Stimulated activated CD4-positive, alpha-beta T cell treated with anti-CD3 and anti-CD28 coated beads, Interleukin-4, amount 100 ng/mL, for 24 hours (primary cell): ENCODE results near the gene MYBPH.

Experiments used
- DNase-seq: peaks from one replicate; pipeline ENCODE4 v3.0.0-alpha.2; 2020

MYBPH gene

DNA sequence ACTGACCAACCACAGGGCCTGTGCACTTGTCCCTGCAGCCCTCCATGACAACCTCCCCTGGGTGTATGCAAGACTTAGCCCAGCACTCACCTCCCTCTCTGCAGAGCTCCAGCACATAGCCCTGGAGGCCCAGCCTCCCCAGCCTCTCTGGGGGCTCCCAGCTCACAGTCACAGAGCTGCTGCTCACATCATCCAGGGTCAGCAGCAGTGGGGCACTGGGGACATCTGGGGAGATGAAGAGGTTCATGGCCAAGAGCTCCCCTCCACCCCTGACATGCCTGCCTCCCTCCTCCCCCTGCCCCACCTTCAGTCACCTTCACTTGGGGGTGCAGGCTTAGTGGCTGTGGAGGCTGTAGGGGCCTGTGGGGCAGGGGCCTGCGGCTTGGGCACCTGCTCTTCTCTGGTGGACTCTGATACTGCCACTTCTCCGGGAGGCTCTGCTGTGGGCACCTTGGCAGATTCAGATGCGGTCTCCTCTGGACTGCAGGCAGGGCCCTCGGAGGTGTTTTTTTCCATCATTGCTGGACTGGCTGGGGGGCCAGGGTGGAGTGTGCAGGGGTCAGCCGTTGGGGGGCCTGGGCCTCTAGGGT lies at the start of gene MYBPH:
Gene MYBPH, minus strand, starts transcription at position 590 of the 590 bp plus-strand sequence. Its CDS starts 71 bp downstream, at position 519.
- no peak for DNase-seq

DNA sequence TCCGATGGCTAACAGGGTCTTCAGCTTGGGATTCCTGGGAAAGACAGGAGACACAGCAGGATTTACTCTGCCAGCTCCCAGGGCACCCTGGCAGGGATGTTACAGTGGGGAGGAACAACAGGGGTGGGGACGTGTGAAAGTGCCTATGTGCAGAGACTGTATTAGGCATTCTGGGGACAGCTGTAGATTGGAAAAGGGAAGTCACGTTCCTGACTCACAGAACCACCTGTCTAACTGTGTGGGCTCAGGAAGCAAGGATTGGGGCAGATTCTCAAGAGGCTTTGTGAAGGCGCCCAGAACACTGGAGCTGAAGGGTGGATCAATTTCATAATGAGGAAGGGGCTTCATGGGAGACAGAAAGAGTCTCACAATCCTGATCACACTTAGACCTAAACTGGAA lies 49.4 kb upstream of the MYBPH start:
- DNase-seq, result no peak

GRCh38 chr1:203223012-203223775 lies 47.6 kb upstream of the MYBPH start:
- DNase-seq, result no peak

DNA sequence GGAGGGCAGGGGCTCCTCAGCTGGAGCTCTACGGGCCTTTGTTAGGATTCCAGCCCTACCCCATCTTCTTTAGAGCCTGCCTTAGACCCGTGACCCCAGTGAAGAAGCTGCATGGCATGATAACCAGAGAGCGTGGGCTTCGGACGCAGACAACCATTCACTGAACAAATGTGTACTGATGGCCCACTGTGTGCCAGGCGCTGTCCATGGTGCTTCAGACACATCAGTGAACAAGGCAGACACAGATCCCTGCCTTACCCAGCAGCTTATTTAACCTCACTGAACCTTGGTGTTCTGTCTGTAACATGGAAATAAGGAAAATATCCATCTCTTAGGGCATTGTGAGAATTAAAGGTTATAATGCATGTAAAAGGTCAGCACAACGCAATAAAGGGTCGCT lies 44.3 kb upstream of the MYBPH start:
- DNase-seq, result no peak

DNA sequence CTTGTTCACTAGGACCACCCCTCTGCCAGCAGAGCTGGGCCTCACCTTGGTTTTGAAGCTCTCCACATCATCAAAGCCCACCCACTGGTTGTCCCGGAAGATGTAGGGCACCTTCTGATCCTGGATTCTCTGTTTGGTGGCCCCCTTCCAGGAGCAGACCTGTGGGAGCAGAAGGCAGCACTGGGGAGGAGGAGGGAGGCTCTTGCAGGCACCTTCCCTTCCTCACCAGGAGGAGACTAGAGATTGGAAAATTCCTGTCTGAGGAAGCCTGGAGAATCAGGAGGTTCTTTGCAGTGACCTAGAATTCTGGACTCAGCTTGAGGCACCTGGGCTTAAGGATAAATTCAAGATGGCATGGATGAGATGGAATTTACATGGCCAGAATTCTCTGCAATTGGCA lies 43.5 kb upstream of the MYBPH start:
- no peak for DNase-seq

- DNase-seq, result no peak
These were observed 42.0 kb upstream of the MYBPH start for GRCh38 chr1:203217668-203218067.

DNA sequence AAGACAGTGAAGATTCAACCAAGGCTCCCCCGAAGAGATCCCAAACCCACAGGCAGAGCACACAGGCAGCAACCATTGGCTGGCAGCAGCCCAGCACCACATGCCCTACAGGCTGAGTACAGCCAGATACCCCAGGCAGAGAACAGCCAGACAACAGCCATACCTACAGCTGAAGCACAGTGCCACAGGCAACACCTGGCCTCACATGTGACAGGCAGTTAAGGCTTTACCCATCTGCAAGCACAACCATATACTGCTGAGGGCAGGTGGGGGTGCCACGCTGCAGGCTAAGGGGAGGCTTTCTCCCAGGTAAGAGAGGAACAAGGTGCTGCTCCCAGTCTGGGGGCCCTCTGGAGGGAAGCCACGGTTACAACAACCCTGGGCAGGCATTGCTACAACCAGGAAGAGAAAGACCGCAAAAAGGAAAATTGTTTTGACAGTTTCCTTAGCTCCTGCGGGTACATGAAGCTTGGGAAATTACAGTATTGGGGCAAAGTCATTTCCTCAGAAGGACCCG lies 41.6 kb upstream of the MYBPH start:
- no peak for DNase-seq

DNA sequence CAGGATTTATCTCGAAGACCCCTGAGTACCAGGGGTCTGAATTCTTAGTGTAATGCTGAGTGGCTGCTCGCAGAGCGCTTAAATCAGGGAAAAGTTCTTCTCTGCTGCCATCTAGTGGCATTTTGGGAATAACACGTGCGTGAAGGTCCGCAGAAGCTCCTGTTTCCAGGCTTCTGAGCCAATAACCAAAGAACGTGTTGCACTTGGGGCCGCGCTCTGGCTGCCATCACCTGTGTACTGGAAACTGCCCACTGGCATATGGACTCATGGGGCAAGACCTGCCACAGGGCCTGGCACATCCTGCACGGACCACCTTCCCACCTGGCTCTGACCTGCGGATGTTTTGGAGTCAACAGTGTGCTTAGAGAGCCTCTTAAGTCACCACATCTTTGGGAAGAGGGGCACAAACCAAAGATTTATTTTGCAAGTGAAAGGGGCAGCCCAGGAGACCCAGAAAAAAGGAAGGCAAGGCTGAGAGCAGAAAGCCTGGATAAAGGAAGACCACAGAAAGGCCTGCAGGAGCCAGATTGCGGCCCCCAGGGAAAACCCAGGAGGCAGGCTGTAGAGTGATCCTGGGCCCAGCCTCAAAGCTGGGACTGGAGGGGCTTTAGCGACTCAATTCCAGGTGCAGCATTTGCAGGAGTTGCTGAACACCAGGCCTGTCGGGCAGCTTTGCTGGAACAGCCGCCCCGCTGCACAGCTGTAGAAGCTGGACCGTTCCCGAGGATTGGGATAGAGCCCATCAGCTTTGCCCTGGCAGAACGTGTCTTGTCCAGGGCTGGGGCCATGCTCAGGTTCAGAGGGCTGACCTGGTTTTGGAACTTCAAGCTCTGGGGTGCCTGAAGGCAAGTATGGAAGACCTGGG lies 40.9 kb upstream of the MYBPH start:
- DNase-seq, result peak; percentile 65

DNA sequence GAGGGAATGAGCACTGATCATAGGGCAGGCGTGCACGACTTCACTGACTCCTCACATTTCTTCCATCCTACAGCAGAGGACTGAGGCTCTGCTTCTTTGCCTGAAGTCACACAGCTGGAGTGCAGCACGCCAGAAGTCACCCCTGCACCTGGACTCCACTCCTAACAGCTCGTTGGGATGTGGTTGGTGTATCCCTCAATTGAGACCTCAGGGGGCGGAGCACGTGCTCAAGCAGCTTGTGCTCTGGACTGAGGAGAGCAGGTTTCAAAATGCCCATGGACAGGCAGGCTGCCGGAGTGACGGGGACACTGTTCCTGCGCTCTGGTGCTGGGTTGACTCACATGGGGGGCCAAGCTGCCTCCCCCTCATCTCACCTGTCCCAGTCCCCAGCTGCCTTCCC lies 39.9 kb upstream of the MYBPH start:
- no peak for DNase-seq

DNA sequence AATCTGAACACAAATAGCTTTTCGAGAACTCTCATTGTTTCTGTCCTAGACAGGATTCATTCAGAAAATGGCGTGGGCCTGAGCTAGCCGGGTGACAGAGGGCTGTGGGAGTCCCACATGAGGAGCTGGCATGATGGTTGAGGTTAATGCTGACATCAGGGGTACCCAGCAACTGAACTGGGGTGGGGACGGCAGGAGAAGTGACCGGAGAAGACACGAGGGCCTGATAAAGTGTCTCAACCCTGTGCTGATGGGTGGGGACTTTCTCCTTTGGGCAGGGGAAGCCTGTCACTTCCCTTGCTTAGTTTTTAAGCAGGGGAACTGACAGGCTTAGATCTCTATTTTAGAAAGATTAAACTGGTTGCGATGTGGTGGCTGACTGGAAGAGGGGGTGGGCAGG lies 39.2 kb upstream of the MYBPH start:
- no peak for DNase-seq

DNA sequence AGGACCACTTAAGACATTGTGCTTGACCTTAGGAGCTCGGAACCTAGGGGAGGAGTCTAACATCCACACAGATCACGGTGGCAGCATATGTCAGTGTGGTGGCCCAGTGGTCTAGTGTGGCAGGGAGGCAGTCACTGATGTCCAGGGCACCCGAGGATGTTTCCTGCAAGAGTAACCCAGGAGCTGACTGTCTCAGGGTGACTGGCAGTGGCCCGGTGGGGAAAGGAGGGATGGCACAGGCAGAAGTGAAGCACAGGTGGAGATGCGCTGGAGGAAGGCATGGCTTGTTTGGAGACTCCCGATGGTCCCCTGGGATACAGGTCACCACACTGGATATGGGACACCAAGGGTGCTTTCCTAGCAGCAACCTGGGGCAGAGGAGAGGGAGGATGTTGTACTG lies 37.5 kb upstream of the MYBPH start:
- no peak for DNase-seq

- no peak for DNase-seq
These were observed 36.2 kb upstream of the MYBPH start for GRCh38 chr1:203211812-203212211.

DNA sequence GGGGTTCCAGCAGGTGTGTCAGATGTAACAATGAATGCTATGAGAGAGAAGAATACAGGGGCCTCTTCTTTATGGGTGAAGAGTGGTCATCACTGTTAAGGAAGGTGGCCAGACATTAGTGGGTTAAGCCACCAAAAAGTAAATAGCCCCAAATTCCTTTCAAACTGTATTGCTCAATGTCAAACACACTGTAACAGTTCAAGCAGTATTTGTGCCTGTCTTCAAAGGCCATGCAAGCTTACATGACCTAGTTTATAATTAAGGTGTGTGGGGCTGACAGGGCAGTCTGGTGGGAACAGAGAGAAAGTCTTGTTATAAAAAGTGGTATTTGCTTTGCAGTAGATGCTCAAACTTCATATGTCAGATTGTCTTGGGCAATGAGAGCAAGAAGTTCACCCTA lies 35.4 kb upstream of the MYBPH start:
- DNase-seq, result no peak

DNA sequence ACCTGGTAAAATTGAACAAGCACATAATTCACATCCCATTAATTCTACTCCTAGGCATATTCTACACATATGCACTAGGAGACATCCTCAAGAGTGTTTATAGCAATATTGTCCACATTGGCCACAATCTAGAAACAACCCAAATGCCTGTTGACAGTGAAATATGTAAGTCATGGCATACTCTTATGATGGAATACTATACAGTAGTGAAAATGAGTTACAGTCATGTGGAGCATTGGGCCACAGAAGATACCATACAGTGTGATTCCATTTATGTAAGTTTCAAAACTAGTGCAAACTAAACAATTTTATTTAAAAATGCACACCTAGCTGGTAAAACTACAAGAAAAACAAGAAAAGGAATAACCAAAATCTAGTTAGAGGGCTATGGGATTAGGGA lies 34.7 kb upstream of the MYBPH start:
- no peak for DNase-seq

DNA sequence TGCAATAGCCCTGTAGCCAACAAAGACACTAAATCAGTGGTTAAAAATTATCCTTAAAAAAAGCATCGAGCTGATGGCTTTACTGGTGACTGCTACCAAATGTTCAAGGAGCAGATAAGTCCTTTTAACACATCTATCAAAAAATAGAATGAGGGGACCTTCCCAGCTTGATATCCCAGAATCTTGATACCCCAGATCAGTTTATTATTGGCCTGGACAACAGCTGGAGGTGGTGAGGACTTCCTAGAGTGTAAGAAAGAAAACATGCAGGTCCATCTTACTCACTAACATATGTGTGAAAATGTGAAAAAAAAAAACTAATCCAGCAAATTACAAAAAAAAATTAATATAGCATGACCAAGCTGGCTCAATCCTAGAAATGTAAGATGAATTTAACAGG lies 32.6 kb upstream of the MYBPH start:
- DNase-seq, result no peak

GRCh38 chr1:203207751-203208150 lies 32.1 kb upstream of the MYBPH start:
- DNase-seq, result no peak

DNA sequence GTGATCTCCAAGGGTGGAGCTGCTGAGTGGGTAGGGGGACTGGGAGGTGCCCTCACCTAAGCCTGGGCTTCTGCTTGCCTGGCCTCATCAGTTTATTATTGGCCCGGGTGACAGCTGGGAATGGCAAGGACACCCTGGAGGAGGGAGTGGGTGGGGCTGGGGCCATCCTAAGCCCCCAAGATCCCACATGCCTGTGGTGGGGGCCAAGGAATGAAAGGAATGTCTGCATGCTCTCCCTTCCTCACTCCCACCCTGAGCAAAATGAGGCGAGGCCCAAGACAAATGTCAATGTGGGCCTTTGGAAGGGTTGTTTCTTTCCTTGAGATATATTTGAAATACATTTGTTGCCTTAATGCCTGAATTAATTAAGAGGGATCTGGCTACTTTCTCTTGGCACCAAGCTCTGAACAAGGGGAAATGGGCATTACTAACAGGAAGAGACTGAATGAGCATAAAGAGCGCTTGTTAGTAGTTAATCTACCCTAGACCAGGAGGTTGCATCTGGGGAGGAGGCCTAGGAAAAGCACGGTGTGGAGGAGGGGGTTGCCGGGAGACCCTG lies 30.6 kb upstream of the MYBPH start:
- no peak for DNase-seq

- no peak for DNase-seq
These were observed 29.1 kb upstream of the MYBPH start for GRCh38 chr1:203204756-203205155.

GRCh38 chr1:203202431-203203245 lies 27.0 kb upstream of the MYBPH start:
- no peak for DNase-seq

DNA sequence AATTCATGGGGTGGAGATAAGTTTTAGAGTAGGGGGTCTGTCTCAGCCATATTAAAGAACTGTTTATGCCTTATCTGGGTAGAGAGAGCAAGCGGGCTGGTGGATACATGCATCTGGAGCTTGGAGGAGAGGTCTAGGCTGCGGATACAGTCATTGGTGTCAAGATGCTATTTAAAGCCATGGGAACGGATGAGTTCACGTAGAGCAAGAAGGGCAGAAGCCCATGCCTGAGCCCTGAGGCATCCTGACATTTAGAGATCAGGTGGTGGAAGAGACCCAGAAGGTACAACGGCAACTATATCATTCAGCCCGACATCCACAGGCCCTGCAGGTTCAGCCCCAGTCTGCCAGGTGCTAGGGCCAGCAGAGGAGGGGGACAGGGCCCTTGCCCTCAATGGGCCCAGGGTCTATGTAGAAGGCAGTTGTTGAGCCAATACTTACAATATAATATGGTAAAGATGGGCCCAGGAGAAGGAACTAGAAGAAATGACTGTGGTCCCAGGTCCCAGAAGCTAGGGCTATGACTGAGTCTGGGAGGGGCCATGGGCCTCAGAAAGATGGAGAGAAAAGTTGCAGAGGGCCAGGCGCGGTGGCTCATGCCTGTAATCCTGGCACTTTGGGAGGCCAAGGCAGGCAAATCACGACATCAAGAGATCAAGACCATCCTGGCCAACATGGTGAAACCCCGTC lies 26.0 kb upstream of the MYBPH start:
- DNase-seq, result no peak

DNA sequence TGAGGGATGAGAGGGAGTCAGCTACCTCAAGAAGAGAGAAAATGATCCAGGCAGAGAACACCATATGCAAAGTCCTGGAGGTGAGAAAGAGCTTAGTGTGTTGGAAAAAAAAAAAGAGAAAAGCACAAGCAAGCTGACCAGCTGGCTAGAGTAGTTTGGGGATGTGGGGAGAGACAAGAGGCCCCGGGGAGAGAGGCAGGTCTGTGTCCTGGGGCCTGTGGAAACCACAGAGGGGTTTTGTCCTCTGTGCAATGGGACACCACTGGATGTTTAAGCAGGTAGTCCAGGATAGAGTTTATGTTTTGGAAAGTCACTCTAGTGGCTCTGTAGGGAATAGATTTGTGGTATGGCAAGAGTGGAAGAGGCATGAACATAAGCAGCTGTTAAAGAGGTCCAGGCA lies 25.3 kb upstream of the MYBPH start:
- DNase-seq, result no peak
